NCI-H146 treated with DMSO at 0.1 percent for 48 hours (cell line): ENCODE measurements around the gene TCL1A.
"Not testable (repeated sequence)": the region's sequence is repeated elsewhere in the genome, so short reads cannot be mapped to it uniquely, and the experiment has no call there.

Source experiments
- DNase-seq: peaks from one replicate; lab custom pipeline; 2025; ENCODE audit not compliant: unreplicated experiment; lab: John Stamatoyannopoulos, UW

TCL1A gene

GRCh38 chr14:95713596-95714371 is at the start of gene TCL1A:
TSS of gene TCL1A (minus strand) at chr14:95714125. CDS start at chr14:95714066, 59 bp downstream.
- no peak for DNase-seq

GRCh38 chr14:95763032-95763431 is 49.1 kb upstream of the TCL1A start:
- DNase-seq: not testable (repeated sequence)

GRCh38 chr14:95761436-95761835 is 47.5 kb upstream of the TCL1A start:
- DNase-seq: no peak

GRCh38 chr14:95760596-95760995 is 46.7 kb upstream of the TCL1A start:
- DNase-seq: no peak

- no peak for DNase-seq
Measured at GRCh38 chr14:95759941-95760340, 46.0 kb upstream of the TCL1A start.

DNA sequence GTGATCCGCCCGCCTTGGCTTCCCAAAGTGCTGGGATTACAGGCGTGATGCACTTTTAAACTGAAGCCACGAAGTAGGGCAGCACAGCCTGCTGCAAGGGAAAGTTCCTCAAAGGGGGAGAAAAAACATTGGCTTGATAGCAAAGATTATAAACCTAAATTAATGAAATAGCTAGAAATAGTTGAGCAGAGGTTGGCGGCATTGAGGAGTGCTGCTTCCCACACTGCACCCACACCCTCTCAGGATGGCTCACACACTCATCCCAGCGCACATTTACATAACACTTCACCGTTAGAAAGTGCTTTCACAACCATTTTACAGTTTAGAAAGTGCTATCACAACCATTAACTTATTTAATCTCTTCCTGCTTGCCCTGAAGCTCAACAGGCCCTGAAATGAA is 44.4 kb upstream of the TCL1A start:
- no peak for DNase-seq

GRCh38 chr14:95756751-95757150 is 42.8 kb upstream of the TCL1A start:
- DNase-seq: no peak

- no peak for DNase-seq
Measured at GRCh38 chr14:95756127-95756526, 42.2 kb upstream of the TCL1A start.

DNA sequence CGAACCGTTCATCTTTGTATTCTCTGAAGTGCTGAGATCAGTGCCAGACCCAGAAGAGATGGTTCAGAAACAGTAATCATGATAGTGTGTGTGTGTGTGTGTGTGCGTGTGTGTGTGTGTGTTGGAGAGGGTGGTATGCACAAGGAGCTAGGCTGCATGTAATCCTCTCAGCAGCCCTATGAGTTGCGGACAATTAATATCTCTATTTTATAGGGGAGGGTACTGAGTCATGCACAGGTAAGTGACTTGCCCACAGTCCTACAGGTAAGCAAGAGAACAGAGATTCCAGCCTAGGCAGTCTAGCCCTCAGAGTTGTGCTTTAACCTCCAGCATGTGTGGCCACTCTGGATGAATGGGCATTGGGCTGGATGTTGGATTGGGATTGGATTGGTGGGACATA is 27.9 kb upstream of the TCL1A start:
- no peak for DNase-seq

DNA sequence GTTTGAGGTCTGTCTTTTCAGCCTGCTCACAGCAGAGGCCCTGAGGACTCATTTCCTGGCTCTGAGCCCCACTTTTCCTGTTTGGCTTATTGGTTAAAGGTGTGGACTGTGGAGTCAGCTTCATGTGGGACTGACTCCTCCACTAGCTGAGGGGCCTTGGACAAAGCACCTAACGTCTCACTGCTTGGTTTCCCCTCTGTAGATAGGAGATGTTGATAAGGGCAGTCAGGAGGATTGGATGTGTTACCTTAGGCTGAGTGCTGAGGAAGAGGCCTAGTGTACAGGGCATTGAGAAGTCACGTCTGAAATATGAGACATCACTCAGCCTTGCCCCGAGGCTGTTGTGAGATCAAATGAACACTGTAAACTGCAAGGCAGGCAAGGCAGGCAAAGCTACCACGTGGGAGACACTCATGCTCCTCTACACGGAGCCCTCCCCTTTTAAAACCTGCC is 27.1 kb upstream of the TCL1A start:
- DNase-seq: peak; percentile 52

GRCh38 chr14:95739356-95739755 is 25.4 kb upstream of the TCL1A start:
- DNase-seq: no peak

DNA sequence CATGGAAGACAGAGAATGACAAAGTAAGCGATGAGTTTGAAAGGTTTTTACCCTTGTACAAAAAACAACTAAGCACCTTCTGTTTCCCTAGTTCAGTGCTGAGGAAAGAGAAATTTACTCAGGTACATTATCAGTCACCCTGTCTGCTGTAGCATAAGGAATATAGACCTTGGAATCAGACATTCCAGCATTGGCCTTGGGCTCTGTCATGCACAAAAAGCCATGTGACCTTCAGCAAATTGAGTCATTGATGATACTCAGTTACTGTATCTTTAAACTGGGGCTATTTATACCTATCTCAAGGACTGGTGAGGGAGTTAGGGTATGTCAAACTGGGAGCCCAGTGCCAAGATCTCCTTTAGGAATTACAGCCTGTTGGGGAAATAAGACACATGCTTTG is 19.3 kb upstream of the TCL1A start:
- DNase-seq: no peak

- DNase-seq: no peak
Measured at GRCh38 chr14:95730126-95730525, 16.2 kb upstream of the TCL1A start.

DNA sequence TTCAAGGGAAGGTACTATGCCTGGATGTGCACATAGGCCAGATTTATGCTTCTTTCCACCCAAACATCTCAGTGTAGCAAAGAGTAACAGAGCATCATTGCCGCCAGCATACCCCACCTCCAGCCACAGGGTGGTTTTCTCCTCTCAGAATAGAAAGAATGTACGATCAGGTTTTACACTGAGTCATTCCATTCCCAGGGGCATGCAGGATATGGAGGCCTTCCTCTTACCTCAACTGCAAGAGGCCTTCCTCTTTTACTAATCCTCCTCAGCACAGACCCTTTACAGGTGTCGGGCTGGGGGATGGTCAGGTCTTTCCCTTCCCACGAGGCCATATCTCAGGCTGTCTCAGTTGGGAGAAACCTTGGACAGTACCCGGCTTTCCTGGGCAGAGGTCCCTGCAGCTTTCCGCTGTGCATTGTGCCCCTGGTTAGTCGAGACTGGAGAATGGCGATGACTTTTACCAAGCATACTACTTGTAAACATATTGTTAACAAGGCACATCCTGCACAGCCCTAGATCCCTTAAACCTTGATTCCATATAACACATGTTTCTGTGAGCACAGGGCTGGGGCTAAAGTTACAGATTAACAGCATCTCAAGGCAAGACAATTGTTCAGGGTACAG is 15.6 kb upstream of the TCL1A start:
- DNase-seq: not testable (repeated sequence)

GRCh38 chr14:95727056-95727700 is 13.3 kb upstream of the TCL1A start:
- peak; percentile 50 for DNase-seq

DNA sequence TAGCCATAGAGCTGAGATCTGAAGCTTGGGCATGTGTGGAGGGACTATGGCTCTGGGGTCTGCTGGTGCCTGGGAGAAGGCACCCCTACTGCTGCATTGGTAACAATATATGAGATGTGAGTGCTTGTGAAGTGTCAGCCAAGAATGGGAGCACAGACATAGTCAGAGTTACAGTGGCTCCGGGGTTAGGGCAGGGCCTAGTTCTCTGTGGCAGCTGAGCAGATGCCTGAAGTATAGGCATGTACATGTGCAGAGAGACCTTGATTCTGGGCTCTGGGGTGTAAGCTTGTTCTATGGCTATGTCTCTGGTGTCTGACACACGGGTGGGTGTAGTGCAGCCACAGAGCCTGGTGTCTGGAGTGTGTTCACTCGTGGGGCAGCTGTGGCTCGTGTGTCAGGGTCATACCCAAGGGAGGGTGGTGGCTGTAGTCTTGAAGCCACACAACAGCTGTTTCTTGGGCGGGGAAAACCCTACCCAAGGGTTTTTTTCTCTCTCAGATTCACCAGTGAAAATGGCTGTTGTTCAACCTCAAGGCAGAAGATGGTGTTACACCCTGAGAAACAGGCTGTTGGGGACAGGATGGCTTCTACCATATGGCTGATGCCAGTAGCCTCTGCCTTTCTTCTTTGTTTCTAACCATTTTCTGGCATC is 11.9 kb upstream of the TCL1A start:
- no peak for DNase-seq

- DNase-seq: no peak
Measured at GRCh38 chr14:95722525-95723190, 8.7 kb upstream of the TCL1A start.

GRCh38 chr14:95712398-95712797 is 1.5 kb downstream of the TCL1A start:
- no peak for DNase-seq

DNA sequence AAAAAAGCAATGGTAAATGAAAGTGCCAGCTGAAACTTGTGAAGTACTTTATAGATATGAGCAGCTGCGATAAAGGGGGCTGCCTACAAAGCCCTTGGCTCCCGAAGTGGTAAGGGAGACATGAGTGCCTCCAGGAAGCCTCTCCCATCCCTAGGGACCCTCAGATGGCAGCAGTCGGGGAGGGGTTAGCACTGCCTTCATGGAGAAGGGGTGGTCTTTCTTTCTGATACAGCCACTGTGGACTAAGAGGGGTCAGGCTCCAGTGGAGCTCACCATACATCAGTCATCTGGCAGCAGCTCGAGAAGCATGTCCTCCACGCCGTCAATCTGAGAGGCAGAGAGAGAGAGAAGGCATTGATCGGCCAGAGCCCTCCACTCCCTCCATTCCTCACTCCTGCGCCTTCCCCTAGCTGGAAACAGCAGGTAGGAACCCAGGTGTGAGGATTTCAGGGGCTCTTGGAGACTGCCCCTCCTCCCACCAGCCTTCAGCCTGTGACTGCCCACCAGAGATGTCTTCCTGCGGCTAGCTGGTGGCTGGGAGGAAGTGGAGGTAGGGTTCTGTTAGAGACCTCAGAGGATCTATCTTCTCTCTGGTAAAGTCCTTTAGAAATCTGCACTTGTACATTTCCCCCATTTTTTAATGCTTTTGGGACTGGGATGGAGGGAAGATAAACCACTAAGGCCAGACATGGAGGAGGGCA is 2.3 kb downstream of the TCL1A start:
- no peak for DNase-seq

- no peak for DNase-seq
Measured at GRCh38 chr14:95710106-95710505, 3.8 kb downstream of the TCL1A start.
